Choroid plexus epithelial cell (primary cell): ENCODE results near the gene TRIM27.
A peak's percentile ranks its signal among the peaks of the same experiment; 100 is the strongest.
"Not testable (repeated sequence)": the region's sequence is repeated elsewhere in the genome, so short reads cannot be mapped to it uniquely, and the experiment has no call there.

Source experiments
- DNase-seq: peaks from one replicate; pipeline ENCODE4 v3.0.0-alpha.2; 2010; ENCODE audit warnings: low read depth
- H3K4me3 ChIP-seq: 2 replicates; pipeline ENCODE4 v1.5.1; 2011; ENCODE audit warnings: low read depth, mild to moderate bottlenecking, control low read depth, low read length, moderate library complexity
- CTCF ChIP-seq: conservative IDR thresholded peaks from 2 replicates; pipeline ENCODE4 v1.5.1; 2011; ENCODE audit warnings: low read depth, mild to moderate bottlenecking, control low read depth, inconsistent platforms, low read length, moderate library complexity

Gene TRIM27

GRCh38 chr6:28956331-28956730 is 32.5 kb upstream of the TRIM27 start:
- TF ChIP-seq CTCF = no peak
- no peak for DNase-seq
- no peak overlapping the region for H3K4me3 ChIP-seq

GRCh38 chr6:28953585-28954258 is 29.9 kb upstream of the TRIM27 start:
- DNase-seq = no peak
- H3K4me3 ChIP-seq = peak overlapping the region; percentile 62
- no peak for TF ChIP-seq CTCF

GRCh38 chr6:28953039-28953584 is 29.3 kb upstream of the TRIM27 start:
- no peak for TF ChIP-seq CTCF
- DNase-seq = peak; percentile 71
- H3K4me3 ChIP-seq = peak overlapping the region; percentile 62

GRCh38 chr6:28949656-28950195 is 25.9 kb upstream of the TRIM27 start:
- DNase-seq, H3K4me3 ChIP-seq: not testable (repeated sequence)

- H3K4me3 ChIP-seq = no peak overlapping the region
- no peak for TF ChIP-seq CTCF
- DNase-seq = no peak
Measured at GRCh38 chr6:28948782-28949486, 25.1 kb upstream of the TRIM27 start.

GRCh38 chr6:28947831-28948270 is 24.1 kb upstream of the TRIM27 start:
- no peak overlapping the region for H3K4me3 ChIP-seq
- no peak for TF ChIP-seq CTCF
- DNase-seq = no peak

- TF ChIP-seq CTCF = no peak
- no peak for DNase-seq
- no peak overlapping the region for H3K4me3 ChIP-seq
Measured at GRCh38 chr6:28947067-28947765, 23.4 kb upstream of the TRIM27 start.
